Measurements from ENCODE around the gene ANKRD40.

DNA sequence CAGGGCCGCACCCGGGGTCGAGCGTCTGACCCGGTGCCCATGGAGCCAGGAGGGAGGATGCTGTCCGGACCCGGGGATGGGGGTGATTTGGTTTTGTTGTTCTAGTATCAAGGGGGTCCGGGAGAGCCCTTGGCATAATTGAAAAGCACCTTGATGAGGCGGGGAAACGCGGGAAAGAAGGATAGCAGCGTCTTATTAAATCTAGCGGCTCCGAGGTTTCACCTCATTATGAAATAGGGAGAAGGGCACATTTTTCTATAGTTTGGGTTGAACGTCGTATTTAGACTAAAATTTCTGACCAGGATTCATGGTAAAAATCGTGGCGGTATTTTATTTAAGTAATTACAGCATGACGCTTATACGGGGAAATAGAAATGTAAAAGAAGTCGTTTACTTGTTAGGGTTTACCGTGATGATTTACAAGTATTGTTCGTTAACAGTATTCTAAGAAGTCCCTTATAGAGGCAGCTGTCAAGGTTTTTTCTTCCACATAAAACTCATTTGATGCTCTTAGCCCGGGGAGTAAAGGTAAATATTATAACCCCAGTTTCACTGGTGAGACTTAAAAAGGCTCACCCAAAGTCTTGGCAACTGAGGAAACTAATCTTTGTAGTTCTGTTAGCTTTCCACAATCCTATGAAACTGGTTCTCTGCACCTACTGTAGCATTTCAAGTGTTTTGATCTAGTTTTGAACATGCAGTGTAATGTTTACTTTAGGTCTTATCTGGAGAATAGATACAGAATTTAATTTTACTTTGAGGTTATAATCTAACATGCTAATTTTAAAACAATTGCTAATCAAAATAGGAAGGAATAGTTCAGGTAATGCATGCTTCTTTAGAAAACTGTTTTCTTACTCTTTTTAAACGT lies 12.4 kb upstream of the ANKRD40 start:
- TF ChIP-seq ZFP3 (CRISPR knock-in tag; IDR thresholded peaks at IDR 0.05) (no peak), ISL1 (CRISPR knock-in tag; IDR thresholded peaks at IDR 0.05) (no peak), ARNTL (CRISPR knock-in tag; IDR thresholded peaks at IDR 0.05; ENCODE audit: borderline replicate concordance, low read depth) (no peak), ZNF565 (CRISPR knock-in tag; conservative IDR thresholded peaks at IDR 0.05; ENCODE audit: low read depth) (no peak), BACH2 (CRISPR knock-in tag; IDR thresholded peaks at IDR 0.05; ENCODE audit: borderline replicate concordance) (no peak), ZC3H10 (CRISPR knock-in tag; IDR thresholded peaks at IDR 0.05) (no peak), ZNF8 (CRISPR knock-in tag; IDR thresholded peaks at IDR 0.05) (no peak), ZNF70 (CRISPR knock-in tag; IDR thresholded peaks at IDR 0.05) (no peak)

Data from SK-N-SH treated with all-trans-retinoic acid at 6 μM for 48 hours (cell line).